SHP77 treated with DMSO at 0.1 percent for 48 hours (cell line): ENCODE measurements around the gene PRSS57.
"Not testable (repeated sequence)": the region's sequence is repeated elsewhere in the genome, so short reads cannot be mapped to it uniquely, and the experiment has no call there.

Experiments
- DNase-seq: peaks from one replicate; lab custom pipeline; 2025; lab: John Stamatoyannopoulos, UW

The PRSS57 gene

GRCh38 chr19:695352-695949, at the start of gene PRSS57:
PRSS57 (minus strand) TSS chr19:695452; CDS start chr19:695430, 22 bp downstream.
- DNase-seq, result no peak

GRCh38 chr19:743168-743687, 48.0 kb upstream of the PRSS57 start:
- no peak for DNase-seq

DNA sequence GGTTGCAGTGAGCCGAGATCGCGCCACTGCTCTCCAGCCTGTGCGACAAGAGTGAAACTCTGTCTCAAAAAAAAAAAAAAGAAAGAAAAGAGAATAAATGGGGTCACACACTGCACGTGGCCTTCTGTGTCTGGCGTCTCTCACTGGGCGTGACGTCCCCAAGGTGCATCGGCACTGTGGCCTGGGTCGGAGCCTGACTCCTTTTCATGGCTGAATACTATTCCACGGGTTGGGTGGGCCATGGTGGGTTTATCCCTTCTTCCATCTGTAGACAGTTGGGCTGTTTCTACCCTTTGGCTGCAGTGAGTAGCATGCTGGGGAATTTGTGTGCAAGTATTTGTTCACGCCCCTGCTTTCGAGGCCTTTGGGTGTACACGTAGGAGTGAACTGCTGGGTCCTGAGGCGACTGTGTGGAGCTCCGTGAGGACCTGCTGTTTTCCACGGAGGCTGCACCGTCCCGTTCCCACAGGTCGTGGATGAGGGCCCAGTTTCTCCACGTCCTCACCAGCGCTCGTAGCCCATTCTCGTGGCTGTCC, 47.4 kb upstream of the PRSS57 start:
- DNase-seq, result no peak

GRCh38 chr19:741506-742131, 46.4 kb upstream of the PRSS57 start:
- no peak for DNase-seq

GRCh38 chr19:740816-741505, 45.7 kb upstream of the PRSS57 start:
- not testable (repeated sequence) for DNase-seq

- no peak for DNase-seq
Measured at GRCh38 chr19:739998-740715, 44.9 kb upstream of the PRSS57 start.

- no peak for DNase-seq
Measured at GRCh38 chr19:738509-739128, 43.4 kb upstream of the PRSS57 start.

DNA sequence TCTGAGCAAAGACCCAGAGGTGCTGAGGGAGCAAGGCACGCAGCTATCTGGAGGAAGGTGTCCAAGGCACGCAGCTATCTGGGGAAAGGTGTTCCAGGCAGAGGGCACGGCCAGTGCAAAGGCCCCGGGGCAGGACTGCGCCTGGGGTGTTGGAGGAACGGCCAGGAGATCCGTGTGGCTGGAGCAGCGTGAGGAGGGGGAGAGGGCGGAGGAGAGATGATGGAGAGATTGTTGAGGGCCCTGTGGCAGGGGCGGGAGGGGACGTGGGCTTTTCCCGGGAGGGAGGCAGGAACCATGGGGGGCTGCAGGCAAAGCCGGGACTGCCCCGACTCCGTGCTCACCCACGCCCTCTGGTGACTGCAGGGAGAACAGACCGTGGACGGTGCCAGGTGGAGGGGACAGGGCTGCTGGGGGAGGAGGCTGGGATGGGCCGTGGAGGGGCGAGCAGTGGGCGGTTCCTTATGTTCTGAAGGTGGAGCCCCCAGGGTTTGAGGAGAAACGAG, 42.4 kb upstream of the PRSS57 start:
- DNase-seq, result no peak

DNA sequence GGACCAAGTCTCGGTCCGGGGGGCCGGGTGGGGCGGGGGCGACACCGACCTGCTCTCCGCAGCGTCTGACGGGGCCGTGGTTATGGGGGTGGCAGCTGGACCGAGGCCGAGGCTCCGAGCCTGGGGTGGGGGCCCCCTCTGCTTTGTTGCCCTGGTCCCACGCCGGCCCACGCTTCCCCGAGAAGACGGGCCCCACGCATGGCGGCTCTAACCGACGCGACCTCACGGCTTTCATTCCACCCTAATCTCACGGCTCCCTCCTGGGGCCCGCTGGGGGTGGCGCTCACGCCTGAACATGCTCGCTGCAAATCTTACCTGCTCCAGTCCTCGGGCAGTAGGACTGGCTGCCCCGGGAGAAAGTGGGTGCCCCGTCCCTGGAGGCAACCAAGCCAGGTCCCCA, 40.9 kb upstream of the PRSS57 start:
- no peak for DNase-seq

- no peak for DNase-seq
Measured at GRCh38 chr19:734716-735115, 39.5 kb upstream of the PRSS57 start.

- no peak for DNase-seq
Measured at GRCh38 chr19:732148-733069, 37.2 kb upstream of the PRSS57 start.

- DNase-seq, result no peak
Measured at GRCh38 chr19:731000-731399, 35.7 kb upstream of the PRSS57 start.

GRCh38 chr19:729965-730668, 34.9 kb upstream of the PRSS57 start:
- DNase-seq, result no peak

DNA sequence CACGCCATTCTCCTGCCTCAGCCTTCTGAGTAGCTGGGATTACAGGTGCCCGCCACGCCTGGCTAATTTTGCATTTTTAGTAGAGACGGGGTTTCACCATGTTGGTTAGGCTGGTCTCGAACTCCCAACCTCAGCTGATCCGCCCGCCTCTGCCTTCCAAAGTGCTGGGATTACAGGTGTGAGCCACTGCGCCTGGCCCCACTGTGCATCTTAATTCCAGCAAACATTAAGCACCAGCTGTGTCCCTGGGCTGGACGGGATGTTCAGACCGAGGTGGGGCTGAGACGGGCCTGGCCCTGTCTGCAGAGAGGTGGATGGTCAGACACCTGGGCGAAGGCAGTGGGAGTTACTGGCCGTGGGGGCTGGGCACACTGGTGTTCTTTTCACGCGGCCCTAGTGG, 34.3 kb upstream of the PRSS57 start:
- DNase-seq, result not testable (repeated sequence)

DNA sequence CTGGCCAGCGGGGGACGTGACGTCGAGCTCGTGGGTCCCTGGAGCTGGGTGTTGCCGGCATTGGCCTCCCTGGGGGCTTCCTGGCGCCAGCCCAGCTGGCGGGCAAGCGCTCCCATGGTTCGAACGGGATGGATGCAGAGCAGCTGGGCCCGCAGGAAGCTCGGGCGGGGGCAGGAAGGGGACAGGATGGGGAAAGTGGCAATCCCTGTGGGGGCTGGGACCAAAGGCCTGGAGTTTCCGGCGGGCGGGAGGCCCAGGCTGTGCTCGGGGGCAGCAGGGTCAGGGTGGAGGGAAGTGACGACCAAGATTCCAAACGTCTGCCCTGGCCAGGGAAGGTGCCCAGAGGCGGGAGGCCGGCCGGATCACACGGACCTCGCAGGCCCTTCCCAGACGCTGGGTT, 32.8 kb upstream of the PRSS57 start:
- DNase-seq, result no peak

- DNase-seq, result no peak
Measured at GRCh38 chr19:726993-727956, 32.0 kb upstream of the PRSS57 start.

GRCh38 chr19:725461-726089, 30.3 kb upstream of the PRSS57 start:
- no peak for DNase-seq

DNA sequence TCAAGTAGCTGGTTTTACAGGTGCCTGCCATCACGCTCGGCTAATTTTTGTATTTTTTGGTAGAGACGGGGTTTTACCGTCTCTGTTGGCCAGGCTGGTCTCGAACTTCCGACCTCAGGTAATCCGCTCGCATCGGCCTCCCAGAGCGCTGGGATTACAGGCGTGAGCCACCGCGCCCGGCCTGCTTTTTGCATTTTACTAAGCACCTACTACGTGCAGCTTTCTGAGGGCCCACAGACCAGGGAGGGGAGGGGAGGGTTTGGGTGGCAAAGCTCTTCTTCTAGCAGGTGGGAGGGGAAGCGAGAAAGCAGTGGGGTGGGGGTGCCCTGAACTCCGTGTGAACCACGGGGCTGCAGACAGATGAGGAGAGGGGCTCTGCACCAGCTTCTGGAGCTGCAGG, 28.5 kb upstream of the PRSS57 start:
- DNase-seq, result no peak
